OCI-M2 (cell line): Measurements from ENCODE around the gene ANK3.

Experiments
- DNase-seq: peaks from one replicate; lab custom pipeline; 2025; ENCODE audit not compliant: unreplicated experiment; lab: John Stamatoyannopoulos, UW

Gene ANK3

GRCh38 chr10:60188548-60188947, 201.1 kb downstream of the ANK3 start:
- no peak for DNase-seq

- DNase-seq: no peak
Measured at GRCh38 chr10:60187691-60188090, 202.0 kb downstream of the ANK3 start.

DNA sequence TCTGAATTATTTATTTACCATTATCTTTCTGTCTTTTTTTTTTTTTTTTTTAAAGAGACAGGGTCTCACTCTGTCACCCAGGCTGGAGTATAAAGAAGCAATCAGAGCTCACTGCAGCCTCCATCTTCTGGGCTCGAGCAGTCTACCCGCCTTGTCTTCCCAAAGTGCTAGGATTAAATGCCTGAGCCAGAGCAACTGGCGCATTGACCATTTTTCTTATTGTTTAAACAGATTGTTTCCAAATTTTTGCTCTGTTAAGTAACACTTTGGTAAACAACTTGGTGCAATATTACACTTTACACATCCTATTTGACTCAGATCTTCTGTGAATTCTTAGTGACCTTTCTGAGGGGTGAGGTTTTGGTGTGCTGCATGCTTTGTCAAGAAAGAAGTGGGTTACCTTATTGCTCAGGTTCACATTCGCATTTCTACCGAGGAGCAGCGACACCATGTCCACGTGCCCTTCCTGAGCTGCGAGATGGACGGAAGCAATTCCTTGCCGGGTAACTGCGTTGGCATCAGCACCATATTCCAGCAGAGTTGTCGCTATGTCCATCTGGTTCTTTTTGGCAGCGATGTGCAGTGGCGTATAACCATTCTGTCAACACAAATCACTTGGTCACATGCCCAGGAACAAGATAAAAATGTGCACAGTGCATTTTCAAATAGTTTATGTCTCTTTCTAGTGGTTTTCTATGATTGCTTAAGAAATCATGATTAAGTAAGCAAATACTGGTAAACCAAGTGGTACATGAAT, 203.2 kb downstream of the ANK3 start:
- no peak for DNase-seq

DNA sequence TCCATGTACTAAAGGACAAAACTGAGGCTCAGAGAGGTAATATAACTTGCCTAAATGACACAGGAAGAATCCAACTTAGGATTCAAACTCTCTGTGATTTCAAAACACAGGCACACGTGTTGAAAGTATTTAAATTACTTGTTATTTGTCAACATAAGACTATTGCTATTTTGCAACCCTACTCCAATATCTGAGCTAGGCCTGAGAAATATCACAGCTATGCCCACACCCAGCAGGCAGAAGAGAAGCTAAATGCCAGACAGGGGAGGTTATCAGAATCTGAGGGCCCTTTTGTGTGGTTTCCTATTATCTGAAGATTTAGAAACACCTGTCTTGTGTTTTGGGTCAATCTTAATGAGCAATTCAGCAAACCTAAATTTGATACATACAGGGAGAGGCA, 204.3 kb downstream of the ANK3 start:
- no peak for DNase-seq

GRCh38 chr10:60182691-60183090, 207.0 kb downstream of the ANK3 start:
- DNase-seq: no peak

DNA sequence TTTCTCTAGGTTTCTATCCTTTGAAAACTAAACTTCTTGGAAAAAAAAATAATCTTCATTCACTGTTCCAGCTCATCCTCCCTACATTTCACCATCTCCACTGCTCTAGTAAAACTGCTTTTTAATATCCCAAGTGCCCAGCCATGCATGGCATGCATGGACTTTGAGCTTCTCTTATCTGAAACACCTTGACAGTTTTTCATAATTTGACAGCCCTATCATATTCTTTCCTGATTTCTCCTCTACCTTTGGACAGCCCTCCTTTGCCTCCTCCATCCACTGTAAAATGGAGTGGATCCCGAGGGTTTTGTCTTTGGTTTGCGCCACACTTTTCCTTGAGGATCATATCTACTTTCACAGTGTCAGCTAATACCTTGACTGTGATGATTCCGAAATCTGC, 212.8 kb downstream of the ANK3 start:
- no peak for DNase-seq

- no peak for DNase-seq
Measured at GRCh38 chr10:60175441-60175971, 214.2 kb downstream of the ANK3 start.

DNA sequence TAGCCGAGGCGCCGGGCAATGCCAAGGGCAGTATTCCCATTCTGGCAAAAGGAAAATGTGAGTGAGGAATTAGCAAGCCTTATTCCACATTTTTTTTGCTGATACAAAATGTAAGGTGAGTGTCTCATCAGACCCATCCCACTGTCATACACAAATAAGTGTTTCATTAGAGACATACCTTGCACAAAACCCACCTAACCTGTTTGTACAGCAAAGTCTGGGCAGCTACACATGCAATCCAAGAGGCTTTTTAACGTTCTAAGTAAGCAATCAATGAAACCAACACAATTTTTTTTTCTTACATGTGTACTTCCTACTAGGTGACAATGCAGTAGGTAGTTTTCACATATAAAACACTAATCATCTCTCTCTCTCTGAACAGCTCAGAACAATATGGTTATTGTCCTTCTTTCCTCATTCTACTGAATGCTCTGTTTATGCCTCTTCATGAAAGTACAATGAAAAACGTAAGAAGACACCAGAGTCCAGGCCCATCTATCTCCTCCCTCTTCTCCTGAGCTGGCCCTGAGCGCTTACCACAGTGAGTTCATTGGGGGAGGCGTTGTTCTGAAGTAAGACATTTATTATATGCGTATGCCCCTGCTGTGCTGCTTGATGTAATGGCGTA, 217.2 kb downstream of the ANK3 start:
- DNase-seq: no peak

DNA sequence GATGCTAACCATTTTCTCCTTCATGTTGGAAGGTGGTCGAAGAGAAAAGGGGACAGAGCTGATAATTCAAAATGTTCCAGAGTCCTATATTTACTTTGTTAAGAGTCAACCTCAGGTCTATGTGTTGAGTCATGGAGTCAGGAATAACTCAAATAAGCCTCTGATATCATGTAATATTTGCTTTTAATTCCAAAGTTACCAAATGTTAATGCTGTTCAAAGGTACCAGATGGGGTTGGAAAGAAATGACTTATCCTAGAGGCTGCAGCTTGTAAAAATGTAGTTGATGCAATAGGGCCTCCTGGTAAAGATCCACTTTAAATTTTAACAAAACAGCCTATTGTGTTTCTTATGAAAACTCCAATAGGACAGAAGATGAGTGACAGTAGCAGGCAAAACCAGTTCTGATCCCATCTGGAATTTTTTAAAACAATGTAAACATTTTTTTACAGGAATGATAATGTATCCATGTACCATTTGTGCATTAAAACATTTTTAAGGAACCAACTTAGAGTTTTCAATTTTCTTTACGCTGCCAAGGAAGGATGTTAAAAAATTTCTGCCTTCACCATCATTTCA, 218.2 kb downstream of the ANK3 start:
- DNase-seq: no peak

GRCh38 chr10:60170250-60170649, 219.4 kb downstream of the ANK3 start:
- DNase-seq: no peak

- DNase-seq: no peak
Measured at GRCh38 chr10:60169111-60169510, 220.6 kb downstream of the ANK3 start.

DNA sequence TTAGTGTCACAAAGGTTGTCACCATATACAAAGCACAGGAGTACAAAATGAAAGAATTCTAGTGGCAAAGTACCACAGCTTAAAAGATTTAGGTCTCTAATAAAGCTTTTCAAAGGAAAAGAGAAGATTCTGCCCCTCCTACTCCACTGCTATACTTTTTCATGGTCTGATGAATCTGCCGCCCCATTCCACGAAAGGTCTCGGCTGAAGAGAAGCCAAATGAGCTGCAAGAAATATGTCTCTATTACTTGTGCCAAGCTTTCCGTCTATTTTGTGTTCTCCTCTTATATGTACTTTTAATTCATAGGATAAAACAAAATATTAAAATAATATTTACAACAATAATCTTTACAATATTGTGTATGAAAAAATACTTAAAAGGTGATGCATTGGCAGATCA, 222.6 kb downstream of the ANK3 start:
- no peak for DNase-seq

GRCh38 chr10:60163786-60164185, 225.9 kb downstream of the ANK3 start:
- no peak for DNase-seq

DNA sequence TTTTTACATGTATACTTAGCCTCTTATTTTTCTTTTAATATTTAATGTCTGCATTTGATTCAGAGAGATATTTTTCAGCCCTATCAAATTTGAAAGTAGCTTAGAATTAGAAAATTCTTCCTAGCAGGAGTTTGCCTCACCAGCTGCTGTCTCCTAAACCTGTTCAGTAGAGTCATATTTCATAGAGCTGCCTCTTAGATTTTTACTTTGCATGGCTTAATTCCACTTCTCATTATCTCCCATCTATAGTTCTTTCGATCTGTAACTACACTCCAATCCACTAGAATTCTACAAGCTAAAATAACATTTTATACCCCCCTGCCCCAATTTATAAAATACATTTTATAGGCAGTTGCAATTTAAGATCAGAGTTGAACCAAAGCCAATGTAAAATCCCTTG, 227.0 kb downstream of the ANK3 start:
- no peak for DNase-seq

- no peak for DNase-seq
Measured at GRCh38 chr10:60155943-60156683, 233.6 kb downstream of the ANK3 start.

GRCh38 chr10:60155099-60155877, 234.4 kb downstream of the ANK3 start:
- DNase-seq: no peak

GRCh38 chr10:60149003-60149402, 240.7 kb downstream of the ANK3 start:
- no peak for DNase-seq

DNA sequence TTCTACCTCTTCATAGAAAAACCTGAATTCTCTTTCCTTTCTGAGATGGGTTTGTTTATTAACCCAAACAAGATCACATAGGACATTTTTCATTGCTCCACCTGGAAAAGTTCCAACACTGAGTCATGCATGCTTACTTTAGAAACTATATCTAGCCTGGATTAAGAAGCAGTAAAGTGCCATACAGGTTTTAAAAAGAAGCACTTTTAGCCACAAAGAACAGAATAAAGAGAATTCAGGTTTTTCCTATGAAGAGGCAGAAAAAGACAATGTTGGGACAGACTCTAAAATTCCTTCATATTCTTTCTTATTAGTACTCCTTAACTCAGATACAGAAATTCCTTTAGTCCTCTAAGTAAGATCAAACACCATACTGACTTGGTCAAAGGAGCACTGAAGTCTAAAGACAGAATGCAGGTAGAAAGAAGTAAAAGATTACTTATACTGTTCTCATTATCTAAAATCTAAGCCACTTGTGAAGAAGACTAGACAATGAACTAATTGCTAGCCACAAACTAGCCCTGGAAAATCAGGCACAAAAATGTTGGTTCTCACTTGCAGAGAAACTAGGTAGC, 241.3 kb downstream of the ANK3 start:
- DNase-seq: no peak

DNA sequence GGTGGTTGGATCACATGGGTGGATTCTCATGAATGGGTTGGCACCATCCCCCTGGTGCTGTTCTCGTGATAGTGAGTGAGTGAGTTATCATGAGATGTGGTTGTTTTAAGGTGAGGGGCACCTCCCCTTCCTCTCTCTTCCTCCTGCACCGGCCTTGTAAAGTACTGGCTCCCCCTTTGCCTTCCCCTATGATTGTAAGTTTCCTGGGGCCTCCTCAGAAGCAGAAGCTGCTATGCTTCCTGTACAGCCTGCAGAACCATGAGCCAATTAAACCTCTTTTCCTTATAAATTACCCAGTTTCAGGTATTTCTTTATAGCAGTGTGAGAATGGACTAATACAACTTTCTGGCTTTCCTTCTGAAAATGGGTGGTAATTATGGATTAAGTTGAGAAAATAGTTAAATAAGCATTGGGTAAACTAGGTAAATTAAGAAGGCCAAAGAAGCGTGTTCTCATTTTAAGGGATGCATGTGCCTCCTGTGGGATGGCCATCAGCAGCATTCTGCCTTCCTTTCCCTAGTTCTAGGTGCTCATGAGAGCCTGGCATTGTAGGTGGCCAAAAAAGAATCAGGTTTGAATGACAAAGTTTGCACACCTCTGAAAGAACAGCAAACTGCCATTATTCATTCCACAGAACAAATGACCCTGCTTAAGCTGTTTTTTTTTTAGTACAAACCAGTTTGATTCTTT, 242.0 kb downstream of the ANK3 start:
- no peak for DNase-seq

DNA sequence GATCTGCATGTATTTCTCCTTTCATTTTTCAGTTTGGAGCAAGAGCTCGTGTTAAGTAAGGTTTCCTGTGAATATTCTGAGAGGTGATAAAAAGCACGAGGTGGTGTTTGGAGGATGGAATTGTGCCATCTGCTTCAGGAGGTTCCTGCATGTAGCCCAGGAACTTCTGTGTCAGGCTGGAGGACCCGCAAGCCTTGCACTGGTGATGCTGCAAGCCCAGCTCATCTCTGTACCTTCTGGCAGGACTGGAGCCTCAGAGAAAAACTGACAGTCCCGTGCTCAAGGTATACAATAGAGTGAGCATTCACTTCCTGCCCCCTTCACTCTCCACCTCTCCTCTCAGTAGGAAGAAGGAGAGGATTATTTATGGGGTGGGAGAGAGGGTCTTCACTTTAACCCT, 242.7 kb downstream of the ANK3 start:
- DNase-seq: no peak
